AG04450 (cell line): ENCODE measurements around the gene PPP6R1. TPM values are rescaled to one million over a fixed set of nuclear protein-coding genes. Genes with fewer than 3 reads are reported as not detected.

Experiments
- CTCF ChIA-PET: fragments of 300-600, 350-600 bp; formaldehyde crosslinking; extraction: SDS; loops from one replicate; lab custom pipeline; 2022; ENCODE audit warnings: antibody characterized with exemption, inconsistent platforms; lab: Charles Lee
- POLR2A ChIA-PET: fragments of 350-600 bp; formaldehyde crosslinking; extraction: SDS; loops from one replicate; lab custom pipeline; 2021; ENCODE audit warnings: antibody characterized with exemption, inconsistent platforms; lab: Yijun Ruan, JAX
- DNase-seq: peaks from one replicate; pipeline ENCODE4 v3.0.0-alpha.2; 2011; ENCODE audit warnings: low read depth, low spot score
- H3K27ac ChIP-seq: one replicate; pipeline ENCODE4 v1.5.1; 2012; ENCODE audit warnings: low read depth, low read length, control low read depth
- H3K27me3 ChIP-seq: one replicate; pipeline ENCODE4 v1.6.0; 2012; ENCODE audit warnings: low read length; ENCODE audit not compliant: control insufficient read depth, insufficient read depth
- H3K4me3 ChIP-seq: 2 replicates; pipeline ENCODE4 v1.5.1; 2011; ENCODE audit warnings: mild to moderate bottlenecking, low read depth, low read length, control low read depth
- H3K9me3 ChIP-seq: 2 replicates; pipeline ENCODE4 v1.5.1; 2012; ENCODE audit warnings: low read length; ENCODE audit not compliant: control insufficient read depth, insufficient read depth
- CTCF ChIP-seq: IDR thresholded peaks from 2 replicates; pipeline ENCODE4 v1.5.1; 2011; ENCODE audit warnings: low read depth, low read length, control low read depth, inconsistent platforms
- polyA plus RNA-seq: library from polyadenylated mRNA; depleted of rRNA; stranded (reverse); fragments of >200 nt; gene quantifications from 2 replicates; pipeline ENCODE4 v1.2.3, GENCODE V29; 2011

The PPP6R1 gene
- polyA plus RNA-seq, 1 experiment: 24.5 TPM

DNA sequence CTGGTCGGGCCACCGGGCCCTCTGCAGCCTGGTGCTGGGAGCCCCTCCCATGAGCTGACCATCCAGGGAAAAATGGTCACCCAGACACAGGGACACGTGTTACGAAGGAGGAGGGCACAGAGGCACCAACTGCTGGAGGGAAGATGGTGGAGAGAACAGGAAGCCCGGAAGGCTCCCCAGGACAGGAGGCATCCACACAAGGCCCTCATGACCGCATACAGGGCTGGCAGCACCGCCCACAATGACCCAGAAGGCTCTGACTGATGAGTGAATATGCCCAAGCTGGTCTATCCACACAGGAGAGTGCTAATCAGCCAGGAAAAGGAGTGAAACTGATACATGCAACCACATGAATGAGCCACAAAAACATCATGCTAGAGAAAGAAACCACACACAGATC, 16.3 kb downstream of the PPP6R1 start:
- Histone ChIP-seq H3K27me3 (no peaks in the 10 kb centered on the region), H3K4me3 (no peak overlapping the region), H3K9me3 (no peaks in the 10 kb centered on the region), H3K27ac (no peak overlapping the region)
- no peak for TF ChIP-seq CTCF
- DNase-seq: no peak
- POLR2A ChIA-PET: no interaction called here
- CTCF ChIA-PET: interaction anchor here (0.6 kb wide), 1 partner anchor 75 kb away, joined by 3 read pairs; no protein-coding TSS in a partner anchor

DNA sequence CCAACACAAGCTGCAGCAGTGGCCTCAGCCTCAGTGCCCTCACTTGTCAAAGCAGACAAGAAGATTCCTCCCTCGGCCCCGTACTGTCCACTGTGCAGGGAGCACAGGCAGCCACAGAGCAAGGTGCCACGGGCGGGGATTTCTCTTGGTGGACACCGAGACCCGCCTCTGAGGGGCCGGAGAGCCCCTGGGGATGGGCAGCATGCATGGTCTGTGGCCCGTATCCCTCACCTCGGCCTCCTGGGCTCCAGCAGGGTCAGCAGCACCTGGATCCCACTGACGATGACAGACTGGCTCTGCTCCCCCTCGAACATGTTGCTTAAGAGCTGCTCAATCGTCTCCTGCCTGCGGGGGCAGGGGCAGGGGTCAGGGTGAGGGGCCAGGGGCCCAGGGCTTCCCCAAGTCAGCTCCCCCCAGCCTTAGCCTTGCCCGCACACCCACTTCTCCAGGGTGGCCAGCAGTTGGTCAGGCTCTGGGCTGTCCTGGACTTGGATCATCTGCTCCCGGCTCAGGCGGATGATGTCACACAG, 16.8 kb downstream of the PPP6R1 start:
- H3K27me3 ChIP-seq: no peaks in the 10 kb centered on the region
- no peak overlapping the region for H3K27ac ChIP-seq
- TF ChIP-seq CTCF: no peak
- H3K4me3 ChIP-seq: no peak overlapping the region
- CTCF ChIA-PET: interaction anchor here (0.6 kb wide), 1 partner anchor 74 kb away, joined by 3 read pairs; no protein-coding TSS in a partner anchor
- H3K9me3 ChIP-seq: no peaks in the 10 kb centered on the region
- DNase-seq: no peak
- POLR2A ChIA-PET: no interaction called here

- Histone ChIP-seq H3K27ac (no peak overlapping the region), H3K9me3 (no peaks in the 10 kb centered on the region), H3K4me3 (no peak overlapping the region), H3K27me3 (no peaks in the 10 kb centered on the region)
- CTCF ChIA-PET: no interaction called here
- no peak for DNase-seq
- POLR2A ChIA-PET: interaction anchor here (1.1 kb wide), 1 partner anchor 39 kb away, joined by 3 read pairs; no protein-coding TSS in a partner anchor
- no peak for TF ChIP-seq CTCF
These were observed 17.5 kb downstream of the PPP6R1 start for GRCh38 chr19:55241143-55241934.

DNA sequence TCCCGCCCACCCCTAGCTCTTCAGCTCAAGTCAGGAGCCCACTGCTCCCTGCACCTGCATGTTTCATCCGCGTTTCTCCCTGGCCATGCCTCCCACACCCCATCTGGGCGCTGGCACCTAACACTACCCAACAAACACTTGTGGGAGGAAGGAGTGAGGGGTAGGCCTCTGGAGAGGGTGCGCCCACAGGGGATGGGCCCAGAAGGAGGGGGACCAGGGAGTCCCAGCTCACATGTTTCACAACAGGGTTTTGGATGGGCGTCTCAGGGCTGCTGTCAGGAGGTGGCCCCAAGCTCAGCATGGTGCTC, 18.1 kb downstream of the PPP6R1 start:
- DNase-seq: no peak
- Histone ChIP-seq H3K27me3 (no peaks in the 10 kb centered on the region), H3K4me3 (no peak overlapping the region), H3K27ac (no peak overlapping the region), H3K9me3 (no peaks in the 10 kb centered on the region)
- TF ChIP-seq CTCF: no peak
- POLR2A ChIA-PET: interaction anchor here (1.1 kb wide), 1 partner anchor 40 kb away, joined by 3 read pairs; no protein-coding TSS in a partner anchor
- CTCF ChIA-PET: no interaction called here

- no peak for DNase-seq
- ChIA-PET CTCF (no interaction called here), POLR2A (no interaction called here)
- H3K9me3 ChIP-seq: no peaks in the 10 kb centered on the region
- no peak for TF ChIP-seq CTCF
- H3K27me3 ChIP-seq: no peaks in the 10 kb centered on the region
- H3K4me3 ChIP-seq: no peak overlapping the region
- no peak overlapping the region for H3K27ac ChIP-seq
These were observed 19.8 kb downstream of the PPP6R1 start for GRCh38 chr19:55239004-55239403.
